ENCODE data around the gene SFSWAP.

DNA sequence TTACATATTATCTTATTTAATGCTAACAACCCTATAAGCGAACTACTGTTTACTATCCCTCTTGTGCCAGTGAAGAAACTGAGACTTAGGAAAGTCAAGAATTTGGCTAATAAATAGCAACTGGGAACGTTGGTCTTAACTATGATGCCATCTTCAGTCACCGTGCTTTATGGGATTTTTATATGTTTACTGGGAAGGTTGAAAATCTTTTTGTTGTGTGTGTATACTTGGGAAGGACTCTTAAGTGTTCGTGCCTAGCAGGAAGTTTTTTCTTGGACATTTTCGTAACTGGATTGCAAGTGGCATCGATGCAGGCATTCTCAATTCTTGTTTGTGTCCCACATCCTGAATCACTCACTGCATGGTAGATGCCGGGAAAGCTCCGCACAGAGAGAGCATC is 9.4 kb downstream of the SFSWAP start:
- TF ChIP-seq CTCF (IDR thresholded peaks at IDR 0.05) (no peak), POLR2AphosphoS5 (IDR thresholded peaks at IDR 0.05; ENCODE audit: insufficient read depth in 1 of 2, low read depth in 1 of 2) (no peak), POLR2A (IDR thresholded peaks at IDR 0.05) (no peak)
